Testis (tissue), 3 donors: ENCODE data around the gene TIAM2. TPM values are rescaled to one million over a fixed set of nuclear protein-coding genes. Genes with fewer than 3 reads are reported as not detected.
"Not testable (repeated sequence)": the region's sequence is repeated elsewhere in the genome, so short reads cannot be mapped to it uniquely, and the experiment has no call there.

Experiments
- DNase-seq: peaks from one replicate; pipeline ENCODE4 v3.0.0-alpha.2; 2019
- H3K27ac ChIP-seq, 2 donors: fragments of 200-600 bp; sonication (generic); one replicate each; pipeline ENCODE4 v1.5.1; 2019
- H3K27me3 ChIP-seq: fragments of 200-600 bp; sonication (generic); one replicate; pipeline ENCODE4 v1.5.1; 2019
- H3K36me3 ChIP-seq: fragments of 200-600 bp; sonication (generic); one replicate; pipeline ENCODE4 v1.5.1; 2017; ENCODE audit warnings: low read depth; ENCODE audit errors: missing control alignments
- H3K4me1 ChIP-seq: fragments of 200-600 bp; sonication (generic); one replicate; pipeline ENCODE4 v1.5.1; 2019
- H3K4me3 ChIP-seq, 2 donors: fragments of 200-600 bp; sonication (generic); one replicate each; pipeline ENCODE4 v1.5.1; 2017 to 2019
- H3K9me3 ChIP-seq: fragments of 200-600 bp; sonication (generic); one replicate; pipeline ENCODE4 v1.5.1; 2017
- POLR2A ChIP-seq: fragments of 450-650 bp; IDR thresholded peaks from one replicate; pipeline ENCODE4 v1.6.1; 2017; ENCODE audit warnings: antibody characterized with exemption, mild to moderate bottlenecking, moderate library complexity
- WGBS, 2 donors: methylation state at CpG; one replicate each; pipeline ENCODE4 v1.1.5; 2018; 5-methylcytosine and 5-hydroxymethylcytosine counted together
- intact Hi-C: fragments of 100-400 bp; cut with DNase I; formaldehyde crosslinking; loops from one replicate; pipeline ENCODE4 v1.15.1; 2023; ENCODE audit warnings: low total_unique reads
- polyA plus RNA-seq: library from polyadenylated mRNA; stranded (reverse); fragments of 350-450 nt; fragmentation: Illumina TruSeq; extraction: RNeasy Lipid Tissue Mini Kit (QIAGEN cat#74804); gene quantifications from one replicate; pipeline ENCODE4 v1.2.3, GENCODE V29; 2014; ENCODE audit warnings: low read depth, low replicate concordance; ENCODE audit not compliant: insufficient read depth
- total RNA-seq, 2 donors: library from RNA; depleted of rRNA; stranded (reverse); fragments of >200 nt; gene quantifications; one replicate each; pipeline ENCODE4 v1.2.3, GENCODE V29; 2016
- TF ChIP-seq, protein P1 (sequence below), 3 experiments: fragments of 450-650 bp in 2 of 3; fragments of 200-600 bp in 1 of 3; sonication (generic) in 1 of 3; IDR thresholded peaks; one replicate each; pipeline ENCODE4 v1.5.1; 2016 to 2019; ENCODE audit warnings: antibody characterized with exemption in 3 of 3, mild to moderate bottlenecking in 2 of 3, moderate library complexity in 1 of 3

Gene TIAM2
- total and polyA plus RNA-seq, 3 donors from 2014 or later = 22.7 to 43.8 (median 38.0) TPM

DNA sequence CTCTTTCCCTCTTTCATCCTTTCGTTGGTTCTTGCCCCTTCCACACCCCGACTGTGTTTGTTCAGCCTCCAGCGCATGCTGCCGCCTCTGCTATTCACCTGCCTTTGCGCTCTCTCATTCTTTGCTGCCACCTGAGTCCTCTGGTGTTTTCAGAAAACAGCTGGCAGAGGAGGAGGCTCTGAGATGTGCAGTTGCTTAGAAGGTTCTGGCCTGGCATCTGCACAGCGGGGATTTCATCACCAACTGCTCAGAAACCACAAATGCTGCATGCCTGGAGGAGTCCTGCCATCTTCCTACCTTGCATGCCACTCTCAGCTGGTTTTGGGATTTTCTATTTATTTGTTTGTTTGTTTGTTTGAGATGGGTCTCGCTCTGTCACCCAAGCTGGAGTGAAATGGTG, 229.5 kb downstream of the TIAM2 start:
- no peak overlapping the region for H3K4me3 ChIP-seq
- no peak for DNase-seq
- no peaks in the 10 kb centered on the region for H3K27me3 ChIP-seq
- H3K36me3 ChIP-seq = no peaks in the 10 kb centered on the region
- no peaks in the 10 kb centered on the region for H3K9me3 ChIP-seq
- intact Hi-C loops = no loop called here
- TF ChIP-seq, protein P1, sequence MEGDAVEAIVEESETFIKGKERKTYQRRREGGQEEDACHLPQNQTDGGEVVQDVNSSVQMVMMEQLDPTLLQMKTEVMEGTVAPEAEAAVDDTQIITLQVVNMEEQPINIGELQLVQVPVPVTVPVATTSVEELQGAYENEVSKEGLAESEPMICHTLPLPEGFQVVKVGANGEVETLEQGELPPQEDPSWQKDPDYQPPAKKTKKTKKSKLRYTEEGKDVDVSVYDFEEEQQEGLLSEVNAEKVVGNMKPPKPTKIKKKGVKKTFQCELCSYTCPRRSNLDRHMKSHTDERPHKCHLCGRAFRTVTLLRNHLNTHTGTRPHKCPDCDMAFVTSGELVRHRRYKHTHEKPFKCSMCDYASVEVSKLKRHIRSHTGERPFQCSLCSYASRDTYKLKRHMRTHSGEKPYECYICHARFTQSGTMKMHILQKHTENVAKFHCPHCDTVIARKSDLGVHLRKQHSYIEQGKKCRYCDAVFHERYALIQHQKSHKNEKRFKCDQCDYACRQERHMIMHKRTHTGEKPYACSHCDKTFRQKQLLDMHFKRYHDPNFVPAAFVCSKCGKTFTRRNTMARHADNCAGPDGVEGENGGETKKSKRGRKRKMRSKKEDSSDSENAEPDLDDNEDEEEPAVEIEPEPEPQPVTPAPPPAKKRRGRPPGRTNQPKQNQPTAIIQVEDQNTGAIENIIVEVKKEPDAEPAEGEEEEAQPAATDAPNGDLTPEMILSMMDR (IDR thresholded peaks at IDR 0.05) = no peak
- TF ChIP-seq POLR2A = no peak
- H3K27ac ChIP-seq = no peak overlapping the region
- no peaks in the 10 kb centered on the region for H3K4me1 ChIP-seq
- 91 to 92% methylated on average over 7 of the region's 7 CpGs for WGBS, 2 donors

DNA sequence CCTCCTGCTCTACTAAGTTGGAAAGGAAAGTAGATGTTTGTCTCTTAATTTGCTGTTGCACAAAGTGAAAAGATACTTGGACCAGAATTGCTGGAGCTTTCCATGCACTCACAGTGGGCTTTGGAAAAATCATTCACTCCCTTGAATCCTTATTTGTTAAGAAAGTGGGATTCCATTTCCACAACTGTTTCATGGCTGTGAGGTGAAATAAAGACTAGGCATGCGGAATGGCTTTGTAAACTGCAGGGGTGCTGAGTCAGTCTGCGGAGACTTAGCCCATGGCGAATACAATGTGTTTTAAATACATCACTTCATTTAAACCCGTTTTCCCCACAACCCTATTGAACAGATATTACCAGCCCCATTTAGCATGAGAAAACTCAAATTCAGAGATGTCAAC, 231.9 kb downstream of the TIAM2 start:
- no peak overlapping the region for H3K27ac ChIP-seq

DNA sequence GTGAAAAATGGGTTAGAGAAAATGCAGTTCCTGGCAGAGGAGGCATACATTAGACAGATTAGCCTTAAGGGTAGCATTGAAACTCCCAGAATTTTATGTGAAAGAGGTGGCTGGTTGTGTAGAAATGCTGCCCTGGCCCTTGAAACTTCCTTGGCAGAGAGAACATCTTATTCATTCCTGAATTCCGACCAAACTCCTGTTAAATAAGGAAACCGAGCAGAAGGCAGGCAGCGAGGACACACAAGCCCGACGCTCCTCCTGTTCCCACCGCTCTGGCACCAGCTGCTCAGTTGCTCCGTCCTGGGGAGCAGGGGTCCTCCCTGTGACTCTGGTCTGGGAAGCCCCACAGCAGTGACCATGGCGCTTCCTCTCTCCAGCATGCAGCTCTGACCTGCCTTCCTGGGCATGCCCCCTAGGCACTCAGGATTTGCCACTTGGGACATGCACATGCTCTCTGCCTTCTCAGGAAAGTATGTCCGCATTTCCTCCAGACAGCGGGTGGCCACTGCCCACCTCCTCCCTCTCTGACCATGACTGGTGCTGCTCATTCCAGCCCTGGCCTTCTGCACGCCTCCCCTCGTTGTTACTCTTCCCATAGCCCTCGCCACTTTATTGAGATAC, 233.5 kb downstream of the TIAM2 start:
- no peaks in the 10 kb centered on the region for H3K36me3 ChIP-seq
- intact Hi-C loops = no loop called here
- no peak overlapping the region for H3K27ac ChIP-seq
- H3K4me3 ChIP-seq = no peak overlapping the region
- H3K27me3 ChIP-seq = no peaks in the 10 kb centered on the region
- DNase-seq = no peak
- 68 to 73% methylated on average over 13 of the region's 13 CpGs for WGBS, 2 donors
- TF ChIP-seq, protein P1 (IDR thresholded peaks at IDR 0.05) = no peak
- no peak for TF ChIP-seq POLR2A
- no peaks in the 10 kb centered on the region for H3K4me1 ChIP-seq
- H3K9me3 ChIP-seq = no peaks in the 10 kb centered on the region

More for the DNA sequence above, 231.9 kb downstream of the TIAM2 start:
- Histone ChIP-seq H3K27me3 (no peaks in the 10 kb centered on the region), H3K36me3 (no peaks in the 10 kb centered on the region), H3K4me3 (no peak overlapping the region), H3K4me1 (no peaks in the 10 kb centered on the region), H3K9me3 (no peaks in the 10 kb centered on the region)
- 87 to 95% methylated on average over 4 of the region's 4 CpGs for WGBS, 2 donors
- intact Hi-C loops = no loop called here
- TF ChIP-seq POLR2A = no peak
- TF ChIP-seq, protein P1 (IDR thresholded peaks at IDR 0.05) = no peak
- DNase-seq = no peak

DNA sequence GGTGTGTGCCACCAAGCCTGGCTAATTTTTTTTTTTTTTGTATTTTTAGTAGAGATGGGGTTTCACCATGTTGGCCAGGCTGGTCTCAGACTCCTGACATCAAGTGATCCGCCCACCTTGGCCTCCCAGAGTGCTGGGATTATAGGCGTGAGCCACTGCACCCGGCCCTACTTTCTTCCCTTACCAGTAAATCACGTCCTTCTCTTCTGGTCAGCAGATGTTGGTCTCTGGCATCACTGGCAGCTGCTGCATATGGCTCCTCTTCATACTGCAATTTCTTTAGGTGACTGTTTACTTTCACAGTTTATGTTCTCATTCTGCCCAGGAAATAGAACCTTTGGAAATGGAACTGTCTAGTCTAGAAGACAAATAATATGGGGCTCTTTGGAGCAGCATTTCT, 235.9 kb downstream of the TIAM2 start:
- DNase-seq, intact Hi-C loops, H3K27me3 ChIP-seq, H3K9me3 ChIP-seq, H3K4me3 ChIP-seq, H3K36me3 ChIP-seq, H3K27ac ChIP-seq, H3K4me1 ChIP-seq: not testable (repeated sequence)
- WGBS, 2 donors = 78 to 94% methylated on average over 4 of the region's 4 CpGs

DNA sequence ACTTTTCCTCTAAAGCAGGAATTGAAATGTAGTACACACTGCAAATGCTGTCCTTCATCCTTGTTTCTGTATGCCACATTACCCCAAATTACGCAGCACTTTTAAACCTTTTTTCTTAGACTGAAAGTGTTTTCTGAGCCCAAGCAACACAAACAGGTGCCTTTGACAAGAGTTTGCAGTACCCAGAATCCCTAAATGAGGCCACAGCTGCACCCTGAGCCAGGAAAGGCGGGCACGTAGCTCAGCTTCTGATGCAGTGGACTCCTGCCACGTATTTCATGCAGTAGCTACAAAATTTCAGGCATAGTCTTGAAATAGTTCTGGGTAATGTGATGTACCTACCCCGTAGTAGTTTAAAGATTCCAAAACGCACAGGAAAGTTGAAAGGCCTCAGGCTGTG, 237.7 kb downstream of the TIAM2 start:
- intact Hi-C loops = no loop called here
- H3K36me3 ChIP-seq = no peaks in the 10 kb centered on the region
- no peaks in the 10 kb centered on the region for H3K4me1 ChIP-seq
- TF ChIP-seq POLR2A = no peak
- TF ChIP-seq, protein P1 (IDR thresholded peaks at IDR 0.05) = no peak
- no peaks in the 10 kb centered on the region for H3K27me3 ChIP-seq
- no peak overlapping the region for H3K4me3 ChIP-seq
- no peak overlapping the region for H3K27ac ChIP-seq
- DNase-seq = no peak
- WGBS, 2 donors = 79 to 80% methylated on average over 6 of the region's 6 CpGs
- H3K9me3 ChIP-seq = no peaks in the 10 kb centered on the region
